Measurements from ENCODE around the gene CACNB3. TPM values are rescaled to one million over a fixed set of nuclear protein-coding genes. Genes with fewer than 3 reads are reported as not detected.

The CACNB3 gene
- total and polyA plus RNA-seq, 2 of the 13 experiments (the other 11 are each of a cell fraction or from before 2014, with no cell fraction given): 0.29 to 0.54 TPM

DNA sequence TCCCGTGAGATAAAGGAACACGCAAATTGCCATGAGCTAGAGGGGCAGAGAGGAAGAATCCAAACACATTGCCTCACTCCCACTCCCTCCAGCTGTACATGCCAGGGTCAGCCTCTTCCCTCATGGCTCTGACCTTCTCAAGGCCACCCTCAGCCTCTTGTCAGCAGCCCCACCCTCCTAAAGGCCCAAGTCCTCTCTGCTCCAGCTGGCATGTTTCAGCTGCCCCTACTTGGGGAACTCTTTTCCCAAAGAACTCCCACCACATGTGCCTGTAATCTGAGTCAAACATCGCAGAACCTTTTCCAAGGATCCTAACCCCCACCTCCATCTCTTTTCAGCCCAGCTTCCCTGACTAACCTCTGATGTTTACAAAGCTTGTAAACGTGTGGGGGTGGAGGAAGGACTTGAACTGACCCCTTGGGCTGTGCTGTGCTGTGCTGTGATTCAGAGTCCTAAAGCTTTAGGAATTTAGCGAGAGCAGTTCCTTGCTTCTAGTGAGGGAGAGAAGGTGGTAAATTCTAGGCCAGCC, 7.3 kb upstream of the CACNB3 start (continued):
- no peak for TF ChIP-seq ZNF180 (CRISPR knock-in tag; IDR thresholded peaks at IDR 0.05; ENCODE audit: borderline replicate concordance, low read depth)
- TF ChIP-seq RXRB (CRISPR knock-in tag; IDR thresholded peaks at IDR 0.05; ENCODE audit: borderline replicate concordance): peak; percentile 15; the same call in 1 of the 2 replicates
- TF ChIP-seq, protein P1, sequence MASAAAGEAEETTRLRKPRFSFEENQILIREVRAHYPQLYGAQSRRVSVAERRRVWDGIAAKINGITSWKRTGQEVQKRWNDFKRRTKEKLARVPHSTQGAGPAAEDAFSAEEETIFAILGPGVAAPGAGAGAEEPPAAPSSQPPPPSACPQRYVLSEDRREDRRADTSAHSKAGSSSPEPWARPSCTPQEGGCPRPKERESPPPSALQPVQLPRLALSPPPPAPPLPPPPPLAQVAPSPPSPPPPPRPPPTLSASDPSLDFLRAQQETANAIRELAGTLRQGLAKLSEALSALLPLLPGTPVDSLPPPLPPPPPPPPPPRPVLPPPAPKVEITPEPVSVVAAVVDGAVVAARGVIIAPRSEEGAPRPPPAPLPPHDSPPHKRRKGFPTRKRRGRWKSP (CRISPR knock-in tag; IDR thresholded peaks at IDR 0.05): no peak
- TF ChIP-seq ZNF33A (CRISPR knock-in tag; IDR thresholded peaks at IDR 0.05; ENCODE audit: borderline replicate concordance): no peak
- TF ChIP-seq, protein P2, sequence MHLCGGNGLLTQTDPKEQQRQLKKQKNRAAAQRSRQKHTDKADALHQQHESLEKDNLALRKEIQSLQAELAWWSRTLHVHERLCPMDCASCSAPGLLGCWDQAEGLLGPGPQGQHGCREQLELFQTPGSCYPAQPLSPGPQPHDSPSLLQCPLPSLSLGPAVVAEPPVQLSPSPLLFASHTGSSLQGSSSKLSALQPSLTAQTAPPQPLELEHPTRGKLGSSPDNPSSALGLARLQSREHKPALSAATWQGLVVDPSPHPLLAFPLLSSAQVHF (CRISPR knock-in tag; IDR thresholded peaks at IDR 0.05): no peak
- TF ChIP-seq, protein P3, sequence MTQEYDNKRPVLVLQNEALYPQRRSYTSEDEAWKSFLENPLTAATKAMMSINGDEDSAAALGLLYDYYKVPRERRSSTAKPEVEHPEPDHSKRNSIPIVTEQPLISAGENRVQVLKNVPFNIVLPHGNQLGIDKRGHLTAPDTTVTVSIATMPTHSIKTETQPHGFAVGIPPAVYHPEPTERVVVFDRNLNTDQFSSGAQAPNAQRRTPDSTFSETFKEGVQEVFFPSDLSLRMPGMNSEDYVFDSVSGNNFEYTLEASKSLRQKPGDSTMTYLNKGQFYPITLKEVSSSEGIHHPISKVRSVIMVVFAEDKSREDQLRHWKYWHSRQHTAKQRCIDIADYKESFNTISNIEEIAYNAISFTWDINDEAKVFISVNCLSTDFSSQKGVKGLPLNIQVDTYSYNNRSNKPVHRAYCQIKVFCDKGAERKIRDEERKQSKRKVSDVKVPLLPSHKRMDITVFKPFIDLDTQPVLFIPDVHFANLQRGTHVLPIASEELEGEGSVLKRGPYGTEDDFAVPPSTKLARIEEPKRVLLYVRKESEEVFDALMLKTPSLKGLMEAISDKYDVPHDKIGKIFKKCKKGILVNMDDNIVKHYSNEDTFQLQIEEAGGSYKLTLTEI (CRISPR knock-in tag; conservative IDR thresholded peaks at IDR 0.05): no peak
- no peak for TF ChIP-seq TEAD2 (CRISPR knock-in tag; IDR thresholded peaks at IDR 0.05)
- 0 out of 2 replicates have a peak, but pooled peaks have one; percentile 19 for TF ChIP-seq ZMYM3 (CRISPR knock-in tag; IDR thresholded peaks at IDR 0.05)
- no peak for TF ChIP-seq ZNF136 (CRISPR knock-in tag; IDR thresholded peaks at IDR 0.05; ENCODE audit: low read depth)
- no peak for TF ChIP-seq NFIB (CRISPR knock-in tag; IDR thresholded peaks at IDR 0.05; ENCODE audit: borderline replicate concordance)
- TF ChIP-seq, protein P4, sequence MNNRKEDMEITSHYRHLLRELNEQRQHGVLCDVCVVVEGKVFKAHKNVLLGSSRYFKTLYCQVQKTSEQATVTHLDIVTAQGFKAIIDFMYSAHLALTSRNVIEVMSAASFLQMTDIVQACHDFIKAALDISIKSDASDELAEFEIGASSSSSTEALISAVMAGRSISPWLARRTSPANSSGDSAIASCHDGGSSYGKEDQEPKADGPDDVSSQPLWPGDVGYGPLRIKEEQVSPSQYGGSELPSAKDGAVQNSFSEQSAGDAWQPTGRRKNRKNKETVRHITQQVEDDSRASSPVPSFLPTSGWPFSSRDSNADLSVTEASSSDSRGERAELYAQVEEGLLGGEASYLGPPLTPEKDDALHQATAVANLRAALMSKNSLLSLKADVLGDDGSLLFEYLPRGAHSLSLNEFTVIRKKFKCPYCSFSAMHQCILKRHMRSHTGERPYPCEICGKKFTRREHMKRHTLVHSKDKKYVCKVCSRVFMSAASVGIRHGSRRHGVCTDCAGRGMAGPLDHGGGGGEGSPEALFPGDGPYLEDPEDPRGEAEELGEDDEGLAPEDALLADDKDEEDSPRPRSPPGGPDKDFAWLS (CRISPR knock-in tag; IDR thresholded peaks at IDR 0.05; ENCODE audit: borderline replicate concordance): no peak
- TF ChIP-seq SMC3 (IDR thresholded peaks at IDR 0.05; ENCODE audit: low read length): no peak
- TF ChIP-seq, protein P5, sequence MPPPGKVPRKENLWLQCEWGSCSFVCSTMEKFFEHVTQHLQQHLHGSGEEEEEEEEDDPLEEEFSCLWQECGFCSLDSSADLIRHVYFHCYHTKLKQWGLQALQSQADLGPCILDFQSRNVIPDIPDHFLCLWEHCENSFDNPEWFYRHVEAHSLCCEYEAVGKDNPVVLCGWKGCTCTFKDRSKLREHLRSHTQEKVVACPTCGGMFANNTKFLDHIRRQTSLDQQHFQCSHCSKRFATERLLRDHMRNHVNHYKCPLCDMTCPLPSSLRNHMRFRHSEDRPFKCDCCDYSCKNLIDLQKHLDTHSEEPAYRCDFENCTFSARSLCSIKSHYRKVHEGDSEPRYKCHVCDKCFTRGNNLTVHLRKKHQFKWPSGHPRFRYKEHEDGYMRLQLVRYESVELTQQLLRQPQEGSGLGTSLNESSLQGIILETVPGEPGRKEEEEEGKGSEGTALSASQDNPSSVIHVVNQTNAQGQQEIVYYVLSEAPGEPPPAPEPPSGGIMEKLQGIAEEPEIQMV (CRISPR knock-in tag; IDR thresholded peaks at IDR 0.05; ENCODE audit: low read depth): no peak
- no peak for TF ChIP-seq ZNF562 (CRISPR knock-in tag; IDR thresholded peaks at IDR 0.05; ENCODE audit: borderline replicate concordance)
- TF ChIP-seq ZNF292 (CRISPR knock-in tag; IDR thresholded peaks at IDR 0.05; ENCODE audit: borderline replicate concordance, low read depth): no peak
- TF ChIP-seq ZNF616 (CRISPR knock-in tag; IDR thresholded peaks at IDR 0.05; ENCODE audit: low read depth): no peak
- TF ChIP-seq ZC3H13 (CRISPR knock-in tag; IDR thresholded peaks at IDR 0.05): no peak
- TF ChIP-seq TBX2 (CRISPR knock-in tag; IDR thresholded peaks at IDR 0.05; ENCODE audit: borderline replicate concordance): no peak
- TF ChIP-seq, protein P6, sequence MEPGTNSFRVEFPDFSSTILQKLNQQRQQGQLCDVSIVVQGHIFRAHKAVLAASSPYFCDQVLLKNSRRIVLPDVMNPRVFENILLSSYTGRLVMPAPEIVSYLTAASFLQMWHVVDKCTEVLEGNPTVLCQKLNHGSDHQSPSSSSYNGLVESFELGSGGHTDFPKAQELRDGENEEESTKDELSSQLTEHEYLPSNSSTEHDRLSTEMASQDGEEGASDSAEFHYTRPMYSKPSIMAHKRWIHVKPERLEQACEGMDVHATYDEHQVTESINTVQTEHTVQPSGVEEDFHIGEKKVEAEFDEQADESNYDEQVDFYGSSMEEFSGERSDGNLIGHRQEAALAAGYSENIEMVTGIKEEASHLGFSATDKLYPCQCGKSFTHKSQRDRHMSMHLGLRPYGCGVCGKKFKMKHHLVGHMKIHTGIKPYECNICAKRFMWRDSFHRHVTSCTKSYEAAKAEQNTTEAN (CRISPR knock-in tag; conservative IDR thresholded peaks at IDR 0.05): no peak
